Activated naive CD4-positive, alpha-beta T cell (primary cell): Measurements from ENCODE around the gene MBP.

Source experiments
- DNase-seq, 4 experiments: peaks; one replicate each; lab custom pipeline; 2025; lab: John Stamatoyannopoulos, UW

The MBP gene

DNA sequence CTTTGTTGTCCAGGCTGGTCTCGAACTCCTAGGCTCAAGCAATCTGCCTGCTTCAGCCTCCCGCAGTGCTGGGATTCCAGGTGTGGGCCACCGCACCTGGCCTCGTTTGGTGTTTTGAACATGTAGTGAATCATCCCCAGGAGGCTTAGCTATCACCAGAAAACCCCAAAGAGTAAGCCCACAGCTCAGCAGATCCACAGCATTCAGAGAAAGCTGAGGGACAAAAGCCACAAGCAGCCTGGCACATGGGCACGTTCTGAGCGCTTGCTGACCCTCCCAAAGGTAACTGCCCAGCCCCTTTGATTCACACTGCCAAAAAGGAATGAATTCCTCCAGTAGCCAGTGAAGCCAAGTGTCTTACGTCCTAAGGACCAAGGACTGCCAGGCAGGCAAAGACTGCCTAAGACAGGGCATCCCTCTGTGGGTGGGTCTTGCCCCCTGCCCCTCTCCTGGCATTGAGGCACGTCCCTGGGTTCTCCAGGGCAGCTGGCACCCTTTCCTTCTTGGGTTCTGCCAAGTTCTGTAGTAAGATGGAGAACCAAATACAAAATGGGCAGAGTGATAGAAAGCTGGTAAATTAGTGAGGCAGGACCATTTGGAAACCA is 31.7 kb downstream of the MBP start:
- DNase-seq = no peak

DNA sequence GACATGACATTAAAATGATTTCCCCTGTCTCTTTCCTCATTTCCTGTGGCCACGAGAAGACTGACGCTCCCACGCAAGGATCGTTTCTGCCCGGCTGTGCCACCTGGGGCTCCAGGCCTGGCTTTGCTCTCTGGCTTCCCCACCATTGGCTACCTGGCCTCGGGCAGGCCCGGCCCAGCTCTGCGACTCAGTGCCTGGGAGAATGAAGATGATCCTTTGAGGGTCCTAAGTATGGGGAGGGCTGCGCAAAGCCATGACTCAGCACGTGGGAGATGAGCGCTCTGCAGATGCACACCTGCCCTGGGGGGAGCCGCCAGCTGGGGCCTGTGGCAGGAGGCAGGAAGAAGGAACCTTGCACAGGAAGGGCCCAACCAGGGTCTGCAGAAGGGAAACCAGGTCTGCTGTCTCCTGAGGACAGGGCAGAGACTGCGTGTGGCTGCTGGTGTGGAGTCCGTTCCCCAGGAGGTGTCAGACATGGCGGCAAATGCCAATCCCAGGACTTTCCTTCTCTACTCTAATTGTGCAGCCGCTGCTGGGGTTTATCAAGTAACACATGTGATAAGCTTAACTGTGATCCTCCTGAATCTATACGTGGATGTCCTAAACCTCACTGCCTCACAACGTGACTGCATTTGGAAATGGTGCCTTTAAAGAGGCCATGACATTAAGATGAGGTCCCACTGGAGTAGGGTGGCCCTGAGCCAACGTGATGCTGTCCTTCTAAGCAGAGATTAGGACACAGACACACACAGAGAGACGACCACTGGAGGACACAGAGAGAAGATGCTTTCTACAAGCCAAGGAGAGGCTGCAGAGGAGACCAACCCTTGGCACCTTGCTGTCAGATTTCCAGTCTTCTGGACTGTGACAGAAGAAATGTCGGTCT is 32.9 kb downstream of the MBP start:
- DNase-seq = peak in 1 of 4 experiments; percentile 24

DNA sequence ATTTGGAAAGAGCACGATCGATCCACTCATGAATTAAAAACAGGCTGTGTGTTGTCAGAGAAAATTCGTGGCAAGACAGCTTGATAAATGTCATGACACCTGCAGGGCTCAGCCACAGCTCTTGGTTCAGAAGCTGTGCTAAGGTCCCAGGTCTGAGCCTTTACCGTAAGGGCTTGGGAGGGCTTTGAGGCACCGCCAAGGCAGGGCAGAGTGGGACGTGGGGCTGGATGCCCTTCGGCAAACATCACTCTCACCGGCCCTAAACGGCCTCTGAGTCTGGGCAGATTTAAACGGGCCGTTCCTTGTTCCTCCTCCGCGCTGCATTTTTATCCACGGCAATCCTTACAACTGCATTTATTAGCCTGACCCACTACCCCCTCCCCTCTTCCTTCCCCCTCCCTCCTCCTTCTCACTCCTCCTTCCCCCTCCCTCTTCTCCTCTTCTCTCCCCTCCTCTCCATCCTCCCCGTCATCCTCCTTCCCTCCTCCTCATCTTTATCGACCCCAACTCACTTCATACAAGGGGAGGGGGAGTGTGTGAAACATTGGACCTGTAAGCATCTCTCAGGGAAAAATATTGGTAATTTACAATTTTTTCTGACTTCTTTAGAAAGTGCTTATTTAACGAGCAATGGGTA is 33.9 kb downstream of the MBP start:
- DNase-seq = no peak

DNA sequence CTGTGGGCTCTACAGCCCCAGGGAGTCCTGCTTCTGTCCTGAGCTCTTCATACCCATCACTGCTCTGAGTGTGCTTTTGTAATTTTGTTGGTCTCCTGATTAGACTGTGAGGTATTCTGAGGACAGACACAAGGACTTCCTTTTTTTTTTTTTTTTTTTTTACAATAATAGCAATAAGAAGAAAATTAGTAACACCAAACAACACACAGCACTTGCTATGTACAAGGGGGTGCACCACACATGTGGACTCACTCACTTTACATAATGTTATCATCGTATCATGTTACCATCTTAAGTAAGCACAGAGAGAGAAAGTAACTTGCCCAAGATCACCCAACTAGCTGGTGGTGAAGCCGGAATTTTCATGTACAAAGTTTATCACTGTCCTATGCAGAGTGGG is 34.6 kb downstream of the MBP start:
- no peak for DNase-seq

DNA sequence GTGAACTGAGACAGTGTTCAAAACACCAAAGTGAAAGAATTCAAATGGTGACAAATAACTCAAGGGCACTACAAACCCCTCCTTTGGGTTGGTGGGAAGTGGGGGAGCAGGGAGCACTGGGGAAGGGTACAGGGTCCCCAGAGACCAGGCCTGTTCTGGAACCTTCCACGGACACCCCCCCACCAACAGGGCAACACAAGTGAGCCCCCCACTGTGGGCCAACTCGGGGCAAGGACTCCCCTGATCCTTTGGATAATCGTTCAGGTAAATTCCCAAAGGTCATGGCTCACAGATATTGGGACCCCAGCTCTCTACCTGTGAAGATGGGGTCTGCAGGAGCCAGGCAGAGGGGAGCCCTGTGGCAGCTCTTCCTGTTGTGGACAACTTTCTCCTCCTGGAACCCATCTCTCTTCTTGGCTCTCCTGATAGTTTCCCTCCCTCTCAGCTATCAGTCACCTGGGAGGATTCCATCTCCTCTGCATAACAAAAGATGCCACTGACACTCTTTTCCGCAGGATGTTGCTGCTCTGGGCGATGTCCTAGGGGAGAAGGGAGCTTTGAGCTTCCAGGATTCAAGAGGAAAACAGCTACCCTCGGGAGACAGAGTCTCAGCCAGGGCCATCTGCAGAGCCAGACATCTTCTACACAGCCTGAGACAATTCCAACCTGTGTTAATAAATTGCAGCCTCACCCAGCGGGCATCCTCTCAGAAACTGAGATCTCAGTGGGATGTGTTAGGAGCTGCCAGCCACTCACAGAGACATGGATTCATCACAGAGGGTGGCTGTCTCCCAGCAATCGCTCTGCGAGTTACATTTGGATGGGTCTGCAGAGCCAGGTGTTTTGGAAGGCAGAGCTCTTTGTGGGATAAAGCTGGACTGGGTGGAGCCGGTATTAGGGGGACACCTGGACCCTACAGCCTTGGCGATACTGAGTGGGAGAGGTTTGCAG is 35.4 kb downstream of the MBP start:
- no peak for DNase-seq

DNA sequence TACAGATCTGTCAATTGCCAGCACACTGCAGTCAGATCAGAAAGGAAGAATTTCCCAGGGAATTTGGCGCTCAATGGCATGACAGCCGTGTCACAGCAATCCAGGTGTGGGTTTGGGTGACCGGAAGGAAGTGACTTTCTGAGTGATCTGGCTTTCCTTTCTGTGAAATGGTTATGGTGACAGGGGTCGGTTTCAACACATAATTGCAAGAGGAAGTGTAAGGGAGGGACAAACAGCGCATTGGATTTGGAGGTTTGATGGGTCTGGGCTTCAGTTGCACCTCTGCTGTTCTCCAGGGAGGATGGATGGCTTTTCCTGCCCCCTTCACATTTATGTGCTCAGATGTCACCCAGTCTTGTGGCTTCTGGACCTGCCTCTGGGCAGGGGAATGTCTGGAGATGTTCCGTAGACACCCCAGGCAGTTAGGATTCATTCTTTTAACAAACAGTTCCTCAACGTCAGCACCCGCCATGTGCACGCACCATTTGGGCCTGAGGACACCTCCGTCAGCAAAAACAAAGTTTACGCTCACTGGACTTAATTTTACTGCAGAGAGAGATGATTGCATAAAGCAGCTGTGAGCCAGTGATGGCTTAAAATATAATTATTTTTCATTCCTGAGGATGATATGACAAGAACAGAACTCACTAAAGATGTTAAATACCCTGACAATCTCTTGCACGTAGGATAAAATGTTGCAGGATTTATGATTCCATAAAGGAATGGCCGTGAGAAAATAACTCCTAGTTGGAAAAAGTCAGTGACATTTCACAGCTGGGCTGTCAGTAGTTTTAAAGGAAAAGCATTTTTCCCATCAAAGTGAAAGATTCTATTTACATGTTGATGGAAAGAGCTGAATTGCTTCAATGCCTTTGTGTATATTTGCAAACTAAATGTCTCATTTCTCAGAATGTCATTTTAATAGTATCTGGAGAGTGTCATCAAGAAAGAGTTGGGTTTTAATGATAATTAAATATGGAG is 36.9 kb downstream of the MBP start:
- no peak for DNase-seq

DNA sequence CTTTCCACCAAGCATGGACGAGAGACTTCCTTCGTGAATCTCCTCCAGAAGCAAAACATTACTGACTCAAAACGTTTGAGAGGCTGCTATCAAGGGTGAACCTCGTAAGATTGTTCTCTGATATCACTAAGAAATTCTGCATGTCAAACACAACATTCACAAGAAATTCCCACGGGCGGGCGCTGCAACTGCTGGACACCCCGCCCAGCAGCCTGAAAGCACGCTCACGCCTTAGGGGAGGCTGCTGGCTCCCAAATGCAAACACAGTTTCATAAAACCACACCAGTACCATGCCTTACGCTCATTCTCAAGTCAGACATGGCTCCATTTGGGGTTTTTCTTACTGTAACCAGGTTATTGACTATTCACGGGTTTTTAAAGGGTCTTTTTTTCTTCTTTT is 39.0 kb downstream of the MBP start:
- DNase-seq = no peak

DNA sequence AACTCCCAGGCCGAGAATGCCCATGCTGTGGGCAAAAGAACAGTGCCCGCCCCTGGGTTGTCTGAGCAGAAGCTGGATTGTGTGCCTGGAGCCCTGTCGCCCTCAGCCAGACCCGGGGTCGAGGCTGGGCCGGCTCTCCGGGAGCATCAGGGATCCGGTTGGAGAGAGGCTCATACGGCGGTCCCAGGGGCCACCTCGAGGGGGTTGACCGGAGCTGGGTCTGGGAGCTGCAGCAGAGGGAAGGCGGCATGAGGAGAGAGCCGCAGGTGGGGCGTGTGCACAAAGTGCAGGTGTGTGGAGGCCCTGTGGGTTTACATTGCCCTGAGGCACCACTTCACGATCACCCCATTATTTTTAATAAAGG is 39.5 kb downstream of the MBP start:
- no peak for DNase-seq

DNA sequence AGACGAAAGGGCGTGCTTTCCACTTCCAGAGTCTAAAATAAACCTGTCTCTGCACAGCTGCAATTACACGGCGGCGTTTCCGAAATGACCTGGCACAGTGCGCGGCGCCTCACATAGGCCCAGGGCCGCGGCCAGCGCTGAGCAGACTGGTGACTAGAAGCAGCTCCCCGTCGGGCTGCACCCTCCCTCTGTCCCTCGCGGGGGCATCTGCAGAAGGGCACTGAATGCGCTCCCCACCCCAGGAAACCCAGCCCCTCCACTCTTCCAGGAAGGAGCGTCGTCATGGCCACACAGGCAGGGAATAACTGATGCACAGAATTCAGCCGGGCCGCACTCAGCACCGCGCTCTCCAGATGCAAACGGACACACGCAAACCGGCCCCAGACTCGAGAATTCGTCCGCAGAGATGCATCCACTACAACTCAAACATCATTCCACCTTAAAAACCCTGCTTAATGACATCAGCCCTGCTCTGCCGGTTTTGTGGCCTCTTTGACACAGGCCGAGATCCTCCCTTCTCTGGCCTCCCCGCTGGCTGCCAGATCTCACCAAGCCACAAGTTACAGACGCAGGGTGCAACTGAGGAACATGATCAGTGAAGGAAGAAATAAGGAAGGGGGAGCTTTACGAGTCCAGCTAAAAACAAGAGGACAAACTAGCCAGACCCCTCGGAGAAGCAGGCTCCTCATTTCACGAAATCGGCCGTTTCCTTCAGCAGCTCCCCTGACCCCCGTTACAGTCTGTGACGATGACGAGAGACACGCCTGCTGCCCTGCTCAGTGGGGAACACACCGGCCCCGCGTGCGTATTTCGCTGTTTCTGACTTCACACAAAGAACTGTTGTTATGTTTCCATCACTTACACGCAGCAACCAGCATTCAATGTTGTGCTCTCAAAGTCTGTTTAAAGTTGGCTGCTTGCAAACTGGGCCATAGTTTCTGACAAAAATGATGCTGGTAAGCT is 40.2 kb downstream of the MBP start:
- DNase-seq = no peak

DNA sequence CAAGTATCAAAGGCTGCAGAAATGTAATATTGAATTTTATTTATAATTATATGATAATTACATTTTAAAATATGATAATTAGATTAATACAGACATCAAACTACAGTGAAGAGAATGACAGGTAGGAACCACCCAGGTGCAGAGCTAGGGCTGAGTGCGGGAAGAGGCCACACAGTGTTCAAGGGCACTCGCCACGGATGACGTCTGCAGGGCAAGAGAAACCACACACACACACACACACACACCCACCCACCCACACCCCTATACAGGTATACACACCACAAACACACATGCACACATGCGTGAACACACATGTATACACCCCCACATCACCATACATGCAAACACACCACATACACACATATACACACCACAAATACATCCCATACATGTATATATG is 41.2 kb downstream of the MBP start:
- DNase-seq = no peak

DNA sequence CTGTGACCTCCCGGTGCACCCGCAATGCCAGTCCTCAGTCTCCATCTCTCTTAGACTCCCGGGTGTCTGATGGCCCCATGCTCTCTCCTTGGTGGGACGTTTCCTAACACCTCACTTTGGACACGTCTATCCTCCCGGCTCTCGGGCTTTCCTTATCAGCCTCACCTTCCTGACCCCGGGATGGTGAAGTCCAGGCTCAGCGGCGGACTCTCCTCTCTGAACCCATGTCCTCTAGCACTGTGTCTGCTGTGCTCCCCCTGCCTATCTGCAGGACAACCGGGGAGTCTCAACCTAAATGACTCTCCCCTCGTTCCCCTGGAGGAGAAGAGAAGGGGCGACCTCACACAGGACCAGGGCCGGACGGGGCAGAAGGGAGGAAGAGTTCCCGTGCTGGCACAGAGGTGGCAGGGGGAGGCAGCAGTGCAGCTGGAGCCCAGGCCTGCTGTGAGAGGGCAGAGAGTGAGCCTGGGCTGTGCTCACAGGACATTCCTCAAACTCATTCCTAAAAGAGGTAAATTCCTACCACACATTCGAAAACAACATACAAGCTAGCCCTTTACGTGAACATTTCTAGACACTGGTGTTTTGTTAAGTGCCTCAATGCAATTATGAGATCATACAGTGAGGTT is 41.9 kb downstream of the MBP start:
- DNase-seq = no peak

DNA sequence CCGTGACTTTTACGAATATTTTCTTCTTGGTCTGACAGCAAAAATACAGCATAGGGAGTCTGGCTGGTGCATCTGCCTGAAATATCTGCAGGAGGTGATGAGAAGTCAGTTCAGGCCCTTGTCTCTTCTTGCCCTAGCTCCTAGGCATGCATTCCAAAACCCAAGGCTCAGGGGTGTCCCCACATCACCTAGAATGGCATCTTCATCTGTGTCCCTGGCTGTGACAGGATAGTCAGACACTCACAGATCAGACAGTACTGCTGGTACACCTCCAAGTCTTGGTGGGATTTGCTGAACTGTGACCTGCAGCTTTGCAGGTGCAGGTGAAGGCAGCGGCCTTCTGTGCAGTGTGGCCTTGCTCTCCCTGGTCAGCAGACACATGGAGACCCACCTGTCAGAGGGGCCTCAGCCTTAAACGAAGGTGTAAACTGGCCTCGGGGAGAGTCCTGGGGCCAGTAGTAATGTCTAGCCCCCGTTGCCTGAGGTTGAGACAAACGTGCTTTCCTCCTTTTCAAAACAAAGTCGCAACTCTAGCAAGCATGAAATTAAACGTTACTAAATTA is 42.8 kb downstream of the MBP start:
- no peak for DNase-seq

DNA sequence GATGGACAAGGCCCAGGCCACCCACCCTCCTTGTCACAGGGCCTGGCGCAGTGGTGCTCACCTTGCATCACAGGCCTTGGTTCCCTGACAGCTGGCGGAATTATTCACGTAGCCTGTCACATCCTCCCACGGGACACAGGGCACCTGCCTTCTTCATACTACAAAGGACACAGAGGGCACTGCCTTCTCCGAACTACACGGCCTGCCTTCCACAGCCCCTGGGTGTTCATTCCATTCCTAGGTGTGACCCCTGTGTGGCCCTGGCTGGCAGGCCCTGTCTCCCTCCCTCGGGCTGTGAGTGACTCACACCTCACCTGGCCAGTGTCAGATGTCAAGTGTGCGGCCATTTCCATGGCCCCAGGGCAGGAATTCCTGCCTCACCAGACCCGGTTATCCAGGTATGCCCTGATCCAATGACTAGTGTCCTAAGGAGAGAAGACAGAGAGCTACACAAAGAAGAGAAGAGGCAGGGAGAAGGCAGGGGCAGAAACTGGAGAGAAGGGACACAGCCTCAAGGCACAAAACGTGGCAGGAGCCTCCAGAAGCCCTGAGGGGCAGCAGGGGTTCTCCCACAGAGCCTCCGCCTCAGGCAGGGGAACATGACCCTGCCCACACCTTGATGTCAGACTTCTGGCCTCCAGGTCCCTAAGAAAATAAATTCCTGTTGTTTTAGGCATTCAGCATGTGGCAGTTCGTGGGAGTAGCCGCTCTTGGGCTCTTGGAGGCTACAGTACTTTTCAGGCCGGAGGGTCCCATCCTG is 43.4 kb downstream of the MBP start:
- no peak for DNase-seq

DNA sequence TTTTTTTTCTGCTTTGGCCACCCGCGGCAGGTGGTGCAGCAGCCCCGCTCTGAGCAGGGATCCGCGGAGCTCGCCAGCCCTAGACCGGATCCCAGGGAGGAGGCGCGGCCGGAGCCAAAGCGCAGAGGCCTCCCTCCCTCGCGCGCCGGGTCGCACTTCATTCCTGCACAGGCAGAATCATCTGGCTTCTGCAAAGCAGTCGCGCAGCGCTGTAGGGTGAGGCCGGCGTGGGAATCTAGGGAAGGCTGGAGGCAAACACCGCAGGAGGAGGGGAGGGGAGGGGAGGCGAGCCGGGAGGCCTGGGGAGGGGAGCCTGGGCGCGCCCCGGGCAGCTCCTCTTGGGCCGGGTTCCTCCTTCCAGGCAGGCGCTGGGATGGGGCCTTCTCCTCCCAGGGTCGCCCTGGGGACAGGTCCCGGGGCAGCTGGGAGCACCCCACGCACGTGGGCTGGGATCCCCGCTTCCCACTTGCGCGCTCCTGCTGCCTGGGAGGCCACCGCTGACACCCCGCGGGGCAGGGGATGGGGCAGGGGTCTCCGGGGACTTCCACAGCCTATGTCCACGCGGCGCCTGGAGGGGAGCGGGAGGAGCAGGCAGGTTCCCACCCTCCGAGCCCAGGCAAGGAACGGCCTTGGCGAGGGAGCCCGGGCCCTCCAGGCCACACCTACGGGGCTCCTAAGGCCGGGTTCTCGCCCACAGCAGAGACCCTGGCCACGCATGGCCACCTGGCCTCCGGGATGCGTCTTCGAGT is 45.0 kb downstream of the MBP start:
- no peak for DNase-seq

DNA sequence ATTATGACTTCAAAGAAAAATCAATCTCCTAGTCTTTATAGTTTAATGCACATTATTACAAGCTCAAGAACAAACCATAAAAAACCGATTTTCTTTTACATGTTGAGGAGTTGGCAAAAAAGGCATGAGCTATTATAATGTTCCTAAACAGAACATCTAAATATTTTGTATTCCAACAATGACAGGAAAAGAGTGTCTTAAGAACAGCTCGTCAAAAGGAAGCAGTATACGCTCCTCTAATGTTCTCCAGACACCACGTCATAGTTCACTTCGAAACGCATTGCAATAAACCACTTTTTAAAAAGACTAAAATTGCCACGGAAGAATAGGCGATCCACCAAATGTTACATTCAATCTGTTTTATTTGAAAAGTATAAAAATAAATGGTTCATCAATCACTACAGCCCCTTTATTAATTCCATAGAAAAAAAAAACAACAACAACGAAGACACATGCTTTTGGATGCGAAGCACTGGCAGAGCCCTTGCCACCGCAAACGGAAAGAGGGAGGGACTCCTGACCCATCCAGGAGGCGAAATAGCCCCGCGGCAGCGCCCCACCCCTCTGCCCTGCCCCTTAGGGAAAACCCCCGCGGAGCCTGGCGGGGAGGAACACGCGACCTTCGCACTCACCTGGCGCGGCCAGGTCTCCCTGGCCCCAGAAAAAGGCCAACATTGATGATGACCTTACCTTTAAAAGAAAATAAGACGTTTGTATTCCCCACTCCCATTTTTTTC is 45.8 kb downstream of the MBP start:
- DNase-seq = no peak

DNA sequence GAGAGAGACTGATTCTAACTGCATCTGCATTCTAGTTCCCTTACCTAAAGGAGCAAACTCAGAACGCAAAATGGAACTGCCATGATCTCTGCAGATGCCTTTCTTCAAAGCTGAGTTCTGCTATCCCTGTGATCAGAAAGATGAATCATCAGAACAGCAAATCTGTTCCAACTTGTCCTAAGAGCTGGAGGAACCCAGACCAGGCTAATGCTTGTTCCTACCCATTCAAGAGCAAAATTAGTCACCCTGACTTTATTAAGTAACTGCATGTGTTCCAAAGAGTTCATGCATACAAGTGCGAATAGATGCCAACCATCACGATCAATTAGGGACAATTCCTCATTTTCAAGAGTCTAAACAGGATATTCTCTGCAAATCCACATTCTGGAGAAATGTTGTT is 46.5 kb downstream of the MBP start:
- DNase-seq = no peak

DNA sequence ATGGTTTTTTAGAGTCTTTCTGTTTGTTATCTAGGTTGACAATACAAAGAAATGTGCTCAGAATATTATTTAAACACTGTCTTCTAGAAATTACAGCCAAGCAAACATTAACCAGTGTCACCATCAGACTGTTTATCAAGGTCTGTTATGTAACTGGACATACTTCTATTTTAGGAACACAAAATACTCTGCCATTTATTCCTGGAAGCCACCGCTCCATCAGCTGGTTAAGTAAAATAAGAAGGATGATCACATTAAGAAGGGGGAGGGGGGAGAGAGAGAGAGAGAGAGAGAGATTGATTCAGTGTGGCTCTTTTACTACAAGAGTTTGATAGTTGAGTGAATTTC is 47.9 kb downstream of the MBP start:
- DNase-seq = no peak
